Measurements from ENCODE around the gene SEC14L1.

SEC14L1 gene

DNA sequence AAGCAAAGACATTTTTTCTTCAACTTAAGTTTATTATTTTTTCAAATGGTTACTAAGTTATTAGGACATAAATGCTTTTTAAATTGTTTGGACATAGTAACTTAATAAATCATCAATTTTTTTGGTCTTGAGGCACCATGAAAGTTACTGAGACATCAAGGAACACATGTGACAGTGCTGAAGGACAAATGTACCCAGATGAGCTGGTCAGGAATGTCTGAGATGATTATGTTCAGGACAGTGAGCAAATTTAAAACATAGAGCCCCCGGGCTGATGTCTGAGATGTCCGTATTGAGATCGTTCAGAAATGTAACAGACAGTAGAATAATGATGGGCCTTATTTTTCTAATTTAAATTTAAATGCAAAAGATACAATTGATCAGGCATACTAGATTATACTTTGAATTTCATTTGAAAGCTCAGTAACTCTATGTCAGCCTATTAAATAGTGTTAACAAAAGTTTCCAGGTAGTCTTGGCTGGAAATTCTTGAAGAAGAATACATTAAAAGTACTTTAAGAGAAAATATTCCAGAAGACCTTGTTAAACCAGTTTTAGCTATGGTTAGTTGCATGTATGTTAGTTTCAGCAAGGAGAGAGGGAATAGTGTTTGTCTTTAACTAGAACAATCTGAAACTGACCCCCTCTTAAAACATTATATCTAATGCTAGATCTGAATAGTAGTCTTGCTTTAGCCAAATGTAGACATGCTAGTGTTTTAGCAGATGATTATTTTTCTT is 36.4 kb downstream of the SEC14L1 start:
- no peak for DNase-seq (ENCODE audit: low read depth)
- TF ChIP-seq, protein P1, sequence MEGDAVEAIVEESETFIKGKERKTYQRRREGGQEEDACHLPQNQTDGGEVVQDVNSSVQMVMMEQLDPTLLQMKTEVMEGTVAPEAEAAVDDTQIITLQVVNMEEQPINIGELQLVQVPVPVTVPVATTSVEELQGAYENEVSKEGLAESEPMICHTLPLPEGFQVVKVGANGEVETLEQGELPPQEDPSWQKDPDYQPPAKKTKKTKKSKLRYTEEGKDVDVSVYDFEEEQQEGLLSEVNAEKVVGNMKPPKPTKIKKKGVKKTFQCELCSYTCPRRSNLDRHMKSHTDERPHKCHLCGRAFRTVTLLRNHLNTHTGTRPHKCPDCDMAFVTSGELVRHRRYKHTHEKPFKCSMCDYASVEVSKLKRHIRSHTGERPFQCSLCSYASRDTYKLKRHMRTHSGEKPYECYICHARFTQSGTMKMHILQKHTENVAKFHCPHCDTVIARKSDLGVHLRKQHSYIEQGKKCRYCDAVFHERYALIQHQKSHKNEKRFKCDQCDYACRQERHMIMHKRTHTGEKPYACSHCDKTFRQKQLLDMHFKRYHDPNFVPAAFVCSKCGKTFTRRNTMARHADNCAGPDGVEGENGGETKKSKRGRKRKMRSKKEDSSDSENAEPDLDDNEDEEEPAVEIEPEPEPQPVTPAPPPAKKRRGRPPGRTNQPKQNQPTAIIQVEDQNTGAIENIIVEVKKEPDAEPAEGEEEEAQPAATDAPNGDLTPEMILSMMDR (IDR thresholded peaks at IDR 0.05; ENCODE audit: low read length, missing control alignments), result no peak

DNA sequence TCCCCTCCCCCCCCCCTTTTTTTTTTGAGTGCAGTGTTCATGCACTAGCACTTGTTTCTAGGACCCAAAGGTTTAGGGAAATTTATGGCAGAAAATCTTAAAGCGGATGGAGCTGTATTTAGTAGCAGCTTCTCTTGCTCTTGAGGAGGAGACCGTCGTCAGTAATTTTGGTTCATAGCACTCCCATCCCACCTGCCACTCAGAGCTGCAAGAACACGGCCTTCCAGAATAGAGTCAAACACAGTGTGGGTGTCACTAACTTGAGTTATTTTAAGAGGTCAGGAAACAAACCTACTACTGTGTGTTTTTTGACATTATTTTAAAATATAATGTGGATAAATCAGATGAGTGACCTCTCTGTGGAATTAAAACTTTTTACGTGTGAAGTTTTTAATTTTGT is 37.3 kb downstream of the SEC14L1 start:
- TF ChIP-seq, protein P1 (IDR thresholded peaks at IDR 0.05; ENCODE audit: low read length, missing control alignments), result no peak
- DNase-seq (ENCODE audit: low read depth), result no peak
- no peak overlapping the region for H3K4me3 ChIP-seq (replicated peaks; ENCODE audit: low read depth, low read length)

More for the DNA sequence above, 36.4 kb downstream of the SEC14L1 start:
- H3K4me3 ChIP-seq (replicated peaks; ENCODE audit: low read depth, low read length), result no peak overlapping the region

DNA sequence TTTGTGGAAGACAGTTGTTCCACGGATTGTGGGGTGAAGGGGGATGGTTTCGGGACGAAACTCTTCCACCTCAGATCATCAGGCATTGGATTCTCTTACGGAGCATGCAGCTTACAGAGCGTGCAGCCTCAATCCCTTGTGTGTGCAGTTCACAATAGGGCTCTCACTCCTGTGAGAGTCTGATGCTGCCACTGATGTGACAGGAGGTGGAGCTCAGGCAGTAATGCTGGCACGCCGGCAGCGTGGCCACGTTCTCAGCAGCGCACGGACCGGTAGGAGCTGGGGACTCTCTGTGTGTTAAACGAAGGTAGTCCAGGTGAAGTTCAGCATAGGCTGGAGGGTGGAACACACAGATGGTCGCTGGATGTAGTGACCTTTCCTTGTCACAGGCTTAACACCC is 37.8 kb downstream of the SEC14L1 start:
- DNase-seq (ENCODE audit: low read depth), result no peak
- H3K4me3 ChIP-seq (replicated peaks; ENCODE audit: low read depth, low read length), result no peak overlapping the region
- TF ChIP-seq, protein P1 (IDR thresholded peaks at IDR 0.05; ENCODE audit: low read length, missing control alignments), result no peak

DNA sequence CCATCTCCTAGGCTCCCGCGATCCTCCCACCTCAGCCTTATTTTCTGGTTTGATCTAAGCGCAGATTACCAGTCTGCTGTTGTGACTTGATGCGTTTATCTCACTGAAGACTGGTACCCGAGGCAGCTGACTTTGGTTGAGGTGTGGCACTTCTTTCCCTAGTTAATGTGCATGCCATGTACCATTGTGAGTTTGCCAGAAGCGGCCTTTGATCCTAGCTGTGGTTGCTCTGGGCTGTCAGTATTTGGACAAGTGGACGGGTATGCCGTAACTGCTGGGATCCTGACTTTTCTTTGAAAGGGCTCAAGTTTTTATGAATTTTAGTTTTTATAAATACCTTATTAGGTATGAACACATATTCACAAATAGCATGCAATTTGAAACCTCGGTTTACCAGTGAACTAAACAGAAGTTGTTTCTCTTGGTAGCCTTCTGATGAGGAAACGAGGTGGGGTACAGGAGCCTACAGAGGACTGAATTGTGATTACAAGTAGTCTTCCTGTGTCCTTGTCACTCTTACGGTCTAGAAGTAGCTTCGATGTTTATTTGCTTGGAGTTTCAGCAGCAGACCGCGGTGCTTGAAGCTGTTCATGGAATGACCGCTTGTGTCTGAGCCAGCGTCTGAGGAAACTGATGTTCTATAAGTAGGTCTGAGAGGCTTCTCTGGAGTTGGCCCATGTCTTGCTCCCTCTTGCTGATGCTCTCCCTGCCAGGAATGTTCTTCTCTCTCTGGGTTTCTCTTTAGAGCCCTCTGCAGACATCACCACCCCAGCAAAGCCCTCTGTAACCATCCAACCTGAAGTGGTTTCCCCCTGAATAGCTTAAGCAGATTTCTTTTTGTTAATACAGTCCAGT is 40.0 kb downstream of the SEC14L1 start:
- TF ChIP-seq, protein P1 (IDR thresholded peaks at IDR 0.05; ENCODE audit: low read length, missing control alignments), result no peak
- no peak overlapping the region for H3K4me3 ChIP-seq (replicated peaks; ENCODE audit: low read depth, low read length)
- DNase-seq (ENCODE audit: low read depth), result no peak

DNA sequence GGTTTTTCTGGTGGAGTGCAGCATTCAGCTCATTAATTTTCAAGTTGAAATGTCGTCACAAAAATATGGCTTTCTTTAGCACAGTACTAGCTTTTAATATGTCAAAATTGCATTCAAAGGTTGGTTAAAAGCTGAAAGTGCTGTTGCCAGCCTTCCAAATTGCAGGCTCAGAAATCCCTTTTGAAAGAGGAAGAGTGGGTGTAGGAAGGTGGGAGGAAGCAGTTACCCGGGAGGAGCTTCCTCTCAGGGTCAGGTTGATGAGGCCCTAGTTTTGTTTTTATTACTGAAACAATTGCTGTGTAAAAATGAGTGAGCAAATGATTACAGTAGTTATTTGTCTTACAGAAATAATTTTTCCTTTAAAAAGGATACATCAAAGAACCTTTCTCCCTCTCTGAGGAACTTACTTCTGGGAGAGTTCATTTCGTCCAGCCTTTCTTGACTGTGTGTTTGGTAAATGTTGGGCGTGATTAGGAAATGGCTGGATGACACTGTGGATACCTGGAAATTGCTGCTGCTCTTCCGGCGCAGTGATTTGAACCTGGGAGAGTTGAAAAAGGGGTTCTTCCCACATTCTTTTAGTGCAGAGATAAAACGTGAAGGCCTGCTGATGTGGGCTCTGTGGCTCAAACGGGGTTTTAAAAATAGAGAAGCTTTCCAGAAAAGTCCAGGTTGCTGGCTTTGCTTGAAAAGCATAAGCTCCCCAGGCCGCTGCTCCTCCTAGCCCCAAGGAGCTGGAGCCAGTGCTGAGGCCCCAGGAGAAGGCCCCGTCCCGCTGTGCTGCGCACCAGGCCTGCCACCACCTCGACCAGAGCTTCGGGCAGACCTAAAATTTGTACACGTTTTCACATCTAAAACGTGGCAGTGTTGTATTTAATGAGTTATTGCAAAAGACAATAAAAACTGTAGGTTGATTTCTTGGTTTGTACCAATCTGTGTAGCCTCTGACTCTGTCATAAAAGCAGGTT is 41.7 kb downstream of the SEC14L1 start:
- TF ChIP-seq, protein P1 (IDR thresholded peaks at IDR 0.05; ENCODE audit: low read length, missing control alignments), result no peak
- peak; percentile 44 for DNase-seq (ENCODE audit: low read depth)
- H3K4me3 ChIP-seq (replicated peaks; ENCODE audit: low read depth, low read length), result no peak overlapping the region

DNA sequence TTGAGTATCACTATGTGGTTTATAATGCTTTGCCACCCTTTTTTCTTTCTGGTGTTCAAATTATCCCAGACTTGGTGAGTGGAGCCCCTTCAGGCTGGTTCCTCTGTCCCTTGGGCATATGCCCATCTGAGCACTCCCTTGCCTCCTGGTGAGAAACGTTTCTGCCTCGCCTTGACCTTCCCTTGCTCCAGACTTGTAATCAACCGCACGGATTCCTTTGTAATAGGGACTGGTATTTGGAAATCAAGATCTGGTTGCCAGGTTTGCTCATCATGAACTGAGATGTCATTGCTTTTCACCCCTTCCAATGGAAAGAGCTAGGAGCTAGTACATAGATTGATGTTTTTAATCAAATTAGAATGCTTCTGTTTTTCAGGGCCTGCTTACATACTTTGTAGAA is 43.7 kb downstream of the SEC14L1 start:
- no peak overlapping the region for H3K4me3 ChIP-seq (replicated peaks; ENCODE audit: low read depth, low read length)
- TF ChIP-seq, protein P1 (IDR thresholded peaks at IDR 0.05; ENCODE audit: low read length, missing control alignments), result no peak
- peak; percentile 46 for DNase-seq (ENCODE audit: low read depth)

All from fibroblast of pulmonary artery (primary cell).